Lower leg skin (tissue), 4 donors: Measurements from ENCODE around the gene RNF7. TPM values are rescaled to one million over a fixed set of nuclear protein-coding genes. Genes with fewer than 3 reads are reported as not detected.

Experiments
- DNase-seq, 2 donors: peaks; one replicate each; pipeline ENCODE4 v3.0.0-alpha.2; 2019; ENCODE audit warnings: low spot score in 2 of 2
- H3K4me3 ChIP-seq: fragments of 200-600 bp; sonication (generic); 2 replicates; pipeline ENCODE4 v1.5.1; 2017; ENCODE audit warnings: mild to moderate bottlenecking, low read depth; ENCODE audit not compliant: poor library complexity, severe bottlenecking
- POLR2A ChIP-seq, 2 donors: fragments of 450-650 bp; IDR thresholded peaks; one replicate each; pipeline ENCODE4 v1.6.1; 2016 to 2017; ENCODE audit warnings: antibody characterized with exemption in 2 of 2, mild to moderate bottlenecking in 1 of 2, moderate library complexity in 1 of 2
- WGBS, 2 donors: methylation state at CpG; one replicate each; pipeline ENCODE4 v1.1.5; 2018; 5-methylcytosine and 5-hydroxymethylcytosine counted together
- intact Hi-C: fragments of 100-400 bp; cut with DNase I; formaldehyde crosslinking; loops from one replicate; pipeline ENCODE4 v1.15.0; 2023; ENCODE audit warnings: low total_unique reads
- total RNA-seq, 4 donors: library from RNA; depleted of rRNA; stranded (reverse); fragments of >200 nt; gene quantifications; one replicate each; pipeline ENCODE4 v1.1.0, GENCODE V29; 2016
- TF ChIP-seq, protein P1 (sequence below), 3 donors: fragments of 450-650 bp; IDR thresholded peaks; one replicate each; pipeline ENCODE4 v1.5.1; 2016; ENCODE audit warnings: antibody characterized with exemption in 3 of 3, mild to moderate bottlenecking in 3 of 3, moderate library complexity in 2 of 3

The RNF7 gene
- total RNA-seq, 4 donors from 2014 or later, result 75.6 to 117 (median 84.1) TPM

DNA sequence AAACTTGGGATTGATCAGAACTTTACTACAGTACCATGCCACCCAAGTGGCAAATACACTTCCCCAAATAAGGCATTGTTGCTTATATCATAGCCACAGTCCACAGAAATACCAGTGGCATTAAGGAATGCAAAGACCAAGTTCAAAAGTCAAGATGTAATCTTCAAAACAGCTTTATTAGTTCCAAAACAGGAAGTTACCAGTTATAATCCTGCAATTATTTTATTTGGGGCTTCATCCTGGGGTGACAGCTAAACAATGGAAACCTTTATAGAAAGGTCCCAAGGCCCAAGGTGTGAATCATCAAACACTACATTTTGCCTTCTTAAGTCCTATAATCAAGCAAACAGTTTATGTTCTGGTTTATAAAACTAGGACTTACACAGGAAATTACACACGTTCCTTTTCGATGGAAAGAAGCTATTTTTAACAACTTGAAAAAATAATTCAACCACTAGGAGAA is 30.3 kb upstream of the RNF7 start:
- DNase-seq, result no peak
- TF ChIP-seq POLR2A (IDR thresholded peaks at IDR 0.05), result no peak
- TF ChIP-seq, protein P1, sequence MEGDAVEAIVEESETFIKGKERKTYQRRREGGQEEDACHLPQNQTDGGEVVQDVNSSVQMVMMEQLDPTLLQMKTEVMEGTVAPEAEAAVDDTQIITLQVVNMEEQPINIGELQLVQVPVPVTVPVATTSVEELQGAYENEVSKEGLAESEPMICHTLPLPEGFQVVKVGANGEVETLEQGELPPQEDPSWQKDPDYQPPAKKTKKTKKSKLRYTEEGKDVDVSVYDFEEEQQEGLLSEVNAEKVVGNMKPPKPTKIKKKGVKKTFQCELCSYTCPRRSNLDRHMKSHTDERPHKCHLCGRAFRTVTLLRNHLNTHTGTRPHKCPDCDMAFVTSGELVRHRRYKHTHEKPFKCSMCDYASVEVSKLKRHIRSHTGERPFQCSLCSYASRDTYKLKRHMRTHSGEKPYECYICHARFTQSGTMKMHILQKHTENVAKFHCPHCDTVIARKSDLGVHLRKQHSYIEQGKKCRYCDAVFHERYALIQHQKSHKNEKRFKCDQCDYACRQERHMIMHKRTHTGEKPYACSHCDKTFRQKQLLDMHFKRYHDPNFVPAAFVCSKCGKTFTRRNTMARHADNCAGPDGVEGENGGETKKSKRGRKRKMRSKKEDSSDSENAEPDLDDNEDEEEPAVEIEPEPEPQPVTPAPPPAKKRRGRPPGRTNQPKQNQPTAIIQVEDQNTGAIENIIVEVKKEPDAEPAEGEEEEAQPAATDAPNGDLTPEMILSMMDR (IDR thresholded peaks at IDR 0.05), result no peak
- intact Hi-C loops, result no loop called here
- no peak overlapping the region for H3K4me3 ChIP-seq
- 34 to 41% methylated on average over 2 of the region's 2 CpGs for WGBS, 2 donors

DNA sequence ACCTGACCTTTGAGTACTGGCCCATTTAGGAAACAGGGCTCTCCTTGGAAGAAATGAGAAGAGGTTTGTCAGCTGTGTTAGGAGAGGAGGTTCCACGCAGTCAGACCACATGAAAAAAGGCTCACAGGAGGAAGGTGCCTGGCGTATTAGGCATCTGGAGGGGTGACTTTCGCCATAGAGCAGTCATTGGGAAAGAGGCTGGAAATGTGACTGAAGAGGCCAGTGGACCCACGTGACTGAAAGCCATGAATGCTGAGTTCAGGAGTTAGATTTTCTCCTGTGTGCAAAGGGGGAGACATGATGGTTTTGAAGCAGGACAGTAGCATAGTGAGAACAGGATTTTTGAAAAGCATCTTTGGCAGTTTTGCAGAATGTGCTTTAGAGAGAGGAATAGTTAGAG is 29.7 kb upstream of the RNF7 start:
- intact Hi-C loops, result no loop called here
- no peak for DNase-seq
- 88 to 95% methylated on average over 4 of the region's 4 CpGs for WGBS, 2 donors
- H3K4me3 ChIP-seq, result no peak overlapping the region
- TF ChIP-seq, protein P1 (IDR thresholded peaks at IDR 0.05), result no peak
- TF ChIP-seq POLR2A (IDR thresholded peaks at IDR 0.05), result no peak

DNA sequence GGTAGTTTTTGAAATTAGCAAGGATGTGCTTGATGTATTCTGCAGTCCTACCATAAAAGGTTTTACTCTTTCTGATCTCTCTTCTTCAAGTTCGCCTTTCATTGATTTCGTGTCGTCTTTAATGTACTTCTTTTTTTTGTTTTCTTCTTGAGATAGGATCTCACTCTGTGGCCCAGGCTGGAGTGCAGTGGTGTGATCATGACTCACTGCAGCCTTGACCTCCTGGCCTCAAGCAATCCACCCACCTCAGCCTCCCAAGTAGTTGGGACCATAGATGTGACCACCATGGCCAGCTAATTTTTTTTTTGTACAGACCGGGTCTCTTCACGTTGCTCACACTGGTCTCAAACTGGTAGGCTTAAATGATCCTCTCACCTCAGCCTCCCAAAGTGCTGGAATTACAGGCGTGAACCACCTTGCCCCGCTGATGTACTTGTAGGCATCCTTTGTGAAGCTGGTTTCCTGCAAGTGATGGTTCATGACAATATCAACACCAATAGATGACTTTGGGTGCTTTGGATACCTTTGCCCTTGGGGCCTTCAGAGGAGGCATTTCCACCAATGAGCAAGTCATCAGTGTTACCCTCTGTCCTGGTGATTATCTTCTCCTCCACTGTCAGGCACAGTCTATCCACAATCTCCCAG is 28.9 kb upstream of the RNF7 start:
- WGBS, 2 donors, result 94% methylated on average over 7 of the region's 7 CpGs
- TF ChIP-seq, protein P1 (IDR thresholded peaks at IDR 0.05), result no peak
- no peak for TF ChIP-seq POLR2A (IDR thresholded peaks at IDR 0.05)
- no peak for DNase-seq
- H3K4me3 ChIP-seq, result no peak overlapping the region
- intact Hi-C loops, result no loop called here

DNA sequence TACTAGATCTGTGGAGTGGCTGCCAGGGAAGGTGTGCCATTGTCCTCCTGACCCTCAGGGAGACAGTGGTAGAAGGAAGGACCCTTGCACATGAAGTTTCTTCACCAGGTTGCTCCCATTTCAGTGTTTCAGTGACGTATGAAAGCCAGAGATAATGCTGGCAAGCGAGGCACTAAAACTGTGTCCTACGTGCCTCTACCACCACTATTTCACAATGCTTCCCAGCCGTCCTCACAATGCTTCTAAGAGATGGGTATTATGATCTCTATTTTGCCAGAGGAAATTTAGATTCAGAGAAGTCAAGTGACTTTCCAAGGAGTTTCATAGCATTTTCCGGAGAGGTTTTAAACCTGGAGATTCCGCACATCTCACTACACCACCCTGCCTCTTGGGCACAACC is 28.0 kb upstream of the RNF7 start:
- DNase-seq, result no peak
- 91 to 94% methylated on average over 6 of the region's 6 CpGs for WGBS, 2 donors

DNA sequence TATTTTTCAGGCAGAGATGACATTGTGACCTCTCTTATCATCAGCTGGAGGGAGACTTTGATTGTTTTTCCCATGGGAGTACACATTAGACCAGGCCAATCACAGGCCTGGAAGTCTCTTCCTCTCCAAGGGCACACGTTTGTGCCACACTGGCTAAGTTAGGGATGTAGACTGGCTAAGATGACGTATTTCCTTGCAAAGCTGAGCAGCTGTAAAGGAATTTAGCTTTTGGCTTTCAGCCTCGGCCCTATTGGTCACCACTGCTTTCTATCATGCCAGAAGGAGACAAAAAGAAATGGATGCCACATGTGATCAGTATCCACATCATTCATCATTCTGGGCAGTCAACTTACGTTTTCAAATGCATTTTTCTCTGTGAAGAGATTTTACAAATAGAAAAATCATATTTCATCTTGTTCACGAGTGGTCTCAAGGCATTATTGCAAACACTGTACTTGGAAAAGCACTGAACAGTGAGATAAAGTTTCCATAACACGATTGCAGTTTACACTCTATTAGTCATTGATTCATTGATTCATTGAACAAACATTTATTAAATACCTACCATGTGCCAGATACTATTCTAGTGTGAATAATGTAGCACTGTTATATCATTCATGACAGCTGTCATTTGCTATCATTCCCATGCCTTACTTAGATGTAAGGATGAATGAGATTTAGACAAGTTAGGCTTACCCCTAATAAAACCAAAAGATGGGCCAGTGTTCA is 27.0 kb upstream of the RNF7 start:
- no peak overlapping the region for H3K4me3 ChIP-seq
- WGBS, 2 donors, result 46 to 47% methylated on average over 6 of the region's 6 CpGs
- DNase-seq, result no peak
- TF ChIP-seq, protein P1 (IDR thresholded peaks at IDR 0.05), result no peak
- no peak for TF ChIP-seq POLR2A (IDR thresholded peaks at IDR 0.05)
- intact Hi-C loops, result no loop called here

More for the DNA sequence above, 28.0 kb upstream of the RNF7 start:
- intact Hi-C loops, result no loop called here
- TF ChIP-seq, protein P1 (IDR thresholded peaks at IDR 0.05), result no peak
- TF ChIP-seq POLR2A (IDR thresholded peaks at IDR 0.05), result no peak
- no peak overlapping the region for H3K4me3 ChIP-seq
